PFSK-1 (cell line): ENCODE data around the gene HNRNPF.

Experiments
- FOXP2 ChIP-seq: optimal IDR thresholded peaks from 2 replicates; pipeline ENCODE3; 2011; ENCODE audit warnings: borderline replicate concordance, control low read depth, inconsistent platforms; ENCODE audit not compliant: insufficient read depth; ENCODE audit errors: extremely low read length, extremely low read depth
- POLR2AphosphoS5 ChIP-seq: IDR thresholded peaks from 2 replicates; pipeline ENCODE4 v1.6.1; 2012; ENCODE audit warnings: low read depth, mild to moderate bottlenecking, control low read depth, low read length, moderate library complexity
- SIN3A ChIP-seq: IDR thresholded peaks from 2 replicates; pipeline ENCODE4 v1.6.1; 2012; ENCODE audit warnings: mild to moderate bottlenecking, low read length, moderate library complexity, borderline replicate concordance; ENCODE audit not compliant: insufficient read depth
- TAF1 ChIP-seq: IDR thresholded peaks from 2 replicates; pipeline ENCODE4 v1.6.1; 2012; ENCODE audit warnings: low read length, control low read depth, borderline replicate concordance; ENCODE audit not compliant: insufficient read depth
- TF ChIP-seq, protein P1 (sequence below), 2 experiments: IDR thresholded peaks; 2 replicates each; pipeline versions ENCODE4 v1.6.1 to v1.8.0; 2011 to 2012; ENCODE audit warnings: low read depth in 2 of 2, low read length in 2 of 2, control low read depth in 1 of 2, inconsistent platforms in 1 of 2, mild to moderate bottlenecking in 1 of 2, moderate library complexity in 1 of 2; ENCODE audit not compliant: insufficient read depth in 1 of 2

Gene HNRNPF

DNA sequence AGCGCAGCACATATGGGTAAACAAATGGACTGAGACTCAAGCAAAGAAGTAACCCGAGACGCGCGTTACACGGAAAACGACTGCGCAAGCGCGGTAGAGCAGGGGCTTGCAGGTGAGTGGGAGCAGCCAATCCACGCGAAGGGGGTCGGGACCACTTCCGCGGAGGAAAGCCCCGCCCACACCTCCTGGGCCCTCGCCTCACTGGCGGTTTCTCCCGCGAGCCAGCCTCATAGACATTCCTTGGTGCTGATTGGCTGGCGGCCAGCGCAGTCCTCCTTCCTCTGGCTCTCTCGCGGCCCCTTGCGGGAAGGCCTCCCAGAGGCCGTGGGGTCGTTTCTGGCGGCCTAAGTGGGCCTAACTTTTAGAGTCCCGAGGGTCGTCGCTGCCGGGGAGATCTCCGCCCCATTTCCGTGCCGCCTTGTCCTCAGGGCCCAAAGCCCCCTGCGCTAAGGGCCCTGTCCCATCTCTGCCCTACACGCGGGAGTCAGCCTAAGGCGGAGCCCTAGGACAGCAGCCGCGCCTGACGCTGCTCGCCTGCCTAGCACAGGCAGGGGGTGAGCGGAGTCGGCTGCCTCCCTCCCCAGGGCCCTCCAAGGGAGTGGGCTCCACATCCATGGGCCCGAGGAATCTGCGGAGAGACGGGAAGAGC lies 46.7 kb downstream of the HNRNPF start:
- TF ChIP-seq POLR2AphosphoS5 (no peak), FOXP2 (no peak), SIN3A (no peak), TAF1 (no peak)
- TF ChIP-seq, protein P1, sequence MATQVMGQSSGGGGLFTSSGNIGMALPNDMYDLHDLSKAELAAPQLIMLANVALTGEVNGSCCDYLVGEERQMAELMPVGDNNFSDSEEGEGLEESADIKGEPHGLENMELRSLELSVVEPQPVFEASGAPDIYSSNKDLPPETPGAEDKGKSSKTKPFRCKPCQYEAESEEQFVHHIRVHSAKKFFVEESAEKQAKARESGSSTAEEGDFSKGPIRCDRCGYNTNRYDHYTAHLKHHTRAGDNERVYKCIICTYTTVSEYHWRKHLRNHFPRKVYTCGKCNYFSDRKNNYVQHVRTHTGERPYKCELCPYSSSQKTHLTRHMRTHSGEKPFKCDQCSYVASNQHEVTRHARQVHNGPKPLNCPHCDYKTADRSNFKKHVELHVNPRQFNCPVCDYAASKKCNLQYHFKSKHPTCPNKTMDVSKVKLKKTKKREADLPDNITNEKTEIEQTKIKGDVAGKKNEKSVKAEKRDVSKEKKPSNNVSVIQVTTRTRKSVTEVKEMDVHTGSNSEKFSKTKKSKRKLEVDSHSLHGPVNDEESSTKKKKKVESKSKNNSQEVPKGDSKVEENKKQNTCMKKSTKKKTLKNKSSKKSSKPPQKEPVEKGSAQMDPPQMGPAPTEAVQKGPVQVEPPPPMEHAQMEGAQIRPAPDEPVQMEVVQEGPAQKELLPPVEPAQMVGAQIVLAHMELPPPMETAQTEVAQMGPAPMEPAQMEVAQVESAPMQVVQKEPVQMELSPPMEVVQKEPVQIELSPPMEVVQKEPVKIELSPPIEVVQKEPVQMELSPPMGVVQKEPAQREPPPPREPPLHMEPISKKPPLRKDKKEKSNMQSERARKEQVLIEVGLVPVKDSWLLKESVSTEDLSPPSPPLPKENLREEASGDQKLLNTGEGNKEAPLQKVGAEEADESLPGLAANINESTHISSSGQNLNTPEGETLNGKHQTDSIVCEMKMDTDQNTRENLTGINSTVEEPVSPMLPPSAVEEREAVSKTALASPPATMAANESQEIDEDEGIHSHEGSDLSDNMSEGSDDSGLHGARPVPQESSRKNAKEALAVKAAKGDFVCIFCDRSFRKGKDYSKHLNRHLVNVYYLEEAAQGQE (IDR thresholded peaks at IDR 0.05; ENCODE audit: insufficient read depth in 1 of 2, low read depth in 2 of 2, low read length in 2 of 2), result no peak

DNA sequence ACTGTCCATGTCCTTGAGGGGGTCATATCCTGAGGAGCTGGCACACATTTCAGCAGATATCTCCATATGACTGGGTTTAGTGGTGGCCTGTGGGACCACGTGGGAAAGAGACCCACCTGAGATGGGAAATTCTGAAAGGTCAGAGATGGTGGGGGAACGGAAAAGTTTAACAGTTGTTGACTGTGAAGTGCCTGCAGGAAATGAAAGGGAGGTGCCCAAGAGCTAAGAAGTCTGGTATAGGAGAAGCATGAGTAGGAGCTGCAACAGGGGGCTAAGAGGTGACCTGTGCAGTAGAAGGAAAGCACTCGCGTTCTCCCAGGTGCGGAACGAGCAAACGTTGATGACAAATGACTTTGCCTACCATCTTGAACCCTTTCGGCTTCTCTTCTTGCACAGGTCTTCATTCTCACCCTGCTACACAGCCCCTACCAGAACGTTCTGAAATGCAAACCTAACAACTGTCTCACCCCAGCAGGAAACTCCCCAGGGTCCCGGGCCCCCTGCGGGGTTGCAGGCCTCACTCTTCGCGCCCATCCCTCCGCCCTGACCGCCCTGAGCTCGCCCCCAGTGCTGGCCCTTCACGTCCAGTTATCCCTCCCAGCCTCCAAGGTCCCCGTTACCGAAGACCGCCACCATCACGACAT lies 47.3 kb downstream of the HNRNPF start:
- TF ChIP-seq, protein P1 (IDR thresholded peaks at IDR 0.05; ENCODE audit: insufficient read depth in 1 of 2, low read depth in 2 of 2, low read length in 2 of 2), result no peak
- no peak for TF ChIP-seq POLR2AphosphoS5
- no peak for TF ChIP-seq FOXP2

DNA sequence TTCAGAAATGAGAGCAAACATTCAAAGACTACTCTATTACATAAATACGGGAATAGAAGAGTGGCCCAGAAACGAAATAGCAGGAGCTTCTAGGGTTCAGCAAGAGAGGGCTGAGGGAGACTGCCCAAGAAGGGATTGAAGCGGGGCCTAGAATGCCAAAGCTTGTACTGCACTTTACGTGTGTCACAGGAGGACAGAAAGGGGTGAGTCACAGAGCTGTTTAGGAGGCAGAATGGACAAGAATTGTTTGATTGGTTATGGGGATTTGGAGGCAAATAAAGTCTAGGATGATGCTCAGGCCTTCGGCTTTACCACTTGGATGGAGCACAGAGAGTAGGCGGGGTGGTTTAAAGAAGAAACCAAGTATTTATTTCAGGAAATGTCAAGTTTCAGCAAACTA lies 48.9 kb downstream of the HNRNPF start:
- no peak for TF ChIP-seq SIN3A
- TF ChIP-seq, protein P1 (IDR thresholded peaks at IDR 0.05; ENCODE audit: insufficient read depth in 1 of 2, low read depth in 2 of 2, low read length in 2 of 2), result no peak
- no peak for TF ChIP-seq TAF1
- TF ChIP-seq FOXP2, result no peak
- no peak for TF ChIP-seq POLR2AphosphoS5

DNA sequence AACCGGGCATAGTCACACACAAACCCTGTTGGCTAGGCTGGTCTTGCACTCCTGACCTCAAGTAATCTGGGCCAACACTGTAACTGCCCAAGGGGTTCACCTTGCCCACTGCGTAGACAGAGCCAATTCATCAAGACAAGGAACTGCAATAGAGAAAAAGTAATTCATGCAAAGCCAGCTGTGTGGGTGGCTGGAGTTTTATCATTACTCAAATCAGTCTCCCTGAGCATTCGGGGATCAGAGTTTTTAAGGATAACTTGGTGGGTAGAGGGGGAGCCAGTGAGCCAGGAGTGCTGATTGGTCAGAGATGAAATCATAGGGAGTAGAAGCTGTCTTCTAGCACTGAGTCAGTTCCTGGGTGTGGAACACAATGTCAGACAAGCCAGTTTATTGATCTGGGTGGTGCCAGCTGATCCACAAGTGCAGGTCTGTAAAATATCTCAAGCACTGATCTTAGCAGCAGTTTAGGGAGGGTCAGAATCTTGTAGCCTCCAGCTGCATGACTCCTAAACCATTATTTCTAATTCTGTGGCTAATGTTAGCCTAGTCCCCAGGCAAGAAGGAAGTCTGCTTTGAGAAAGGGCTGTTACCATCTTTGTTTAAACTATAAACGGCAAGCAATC lies 53.1 kb downstream of the HNRNPF start:
- TF ChIP-seq, protein P1 (IDR thresholded peaks at IDR 0.05; ENCODE audit: insufficient read depth in 1 of 2, low read depth in 2 of 2, low read length in 2 of 2), result no peak
- no peak for TF ChIP-seq FOXP2
- TF ChIP-seq SIN3A, result no peak
- TF ChIP-seq POLR2AphosphoS5, result no peak
- TF ChIP-seq TAF1, result no peak
